HG03457 (cell line): ENCODE data around the gene FANCF.
A peak's percentile ranks its signal among the peaks of the same experiment; 100 is the strongest.

Experiments
- ATAC-seq: cut with Tn5 transposase; IDR thresholded peaks from one replicate; pipeline ENCODE4 v1.9.1; 2021; ENCODE audit warnings: moderate number of reproducible peaks; ENCODE audit not compliant: unreplicated experiment

FANCF gene

GRCh38 chr11:22626573-22627239 lies 1.1 kb upstream of the FANCF start:
- no peak for ATAC-seq

- peak; percentile 39 for ATAC-seq
These were observed 728 bp downstream of the FANCF start for GRCh38 chr11:22624742-22625447.

- ATAC-seq, result no peak
These were observed 7.8 kb downstream of the FANCF start for GRCh38 chr11:22617868-22618267.

- ATAC-seq, result no peak
These were observed 21.7 kb downstream of the FANCF start for GRCh38 chr11:22603933-22604332.

- ATAC-seq, result no peak
These were observed 23.1 kb downstream of the FANCF start for GRCh38 chr11:22602504-22602903.

- ATAC-seq, result no peak
These were observed 26.2 kb downstream of the FANCF start for GRCh38 chr11:22599458-22599857.

GRCh38 chr11:22597062-22597461 lies 28.6 kb downstream of the FANCF start:
- no peak for ATAC-seq

GRCh38 chr11:22584976-22585375 lies 40.6 kb downstream of the FANCF start:
- ATAC-seq, result no peak

GRCh38 chr11:22583963-22584492 lies 41.6 kb downstream of the FANCF start:
- no peak for ATAC-seq

- no peak for ATAC-seq
These were observed 43.5 kb downstream of the FANCF start for GRCh38 chr11:22582151-22582410.

- no peak for ATAC-seq
These were observed 44.1 kb downstream of the FANCF start for GRCh38 chr11:22581354-22582150.

GRCh38 chr11:22577854-22578253 lies 47.8 kb downstream of the FANCF start:
- no peak for ATAC-seq
